B cell (primary cell): Measurements from ENCODE around the gene CPM.

Experiments
- CTCF ChIP-seq: fragments of 200-600 bp; IDR thresholded peaks from one replicate; pipeline ENCODE4 v1.8.0; 2022; ENCODE audit warnings: antibody characterized with exemption, mild to moderate bottlenecking
- EZH2 ChIP-seq: IDR thresholded peaks from 2 replicates; pipeline ENCODE4 v1.6.1; 2012; ENCODE audit warnings: borderline replicate concordance, low read depth, mild to moderate bottlenecking, moderate library complexity, low read length; ENCODE audit not compliant: insufficient read depth, poor library complexity, severe bottlenecking

- TF ChIP-seq CTCF: no peak
- no peak for TF ChIP-seq EZH2
Measured at GRCh38 chr12:68970951-68971350, 38.0 kb upstream of the CPM start.
